ENCODE results near the gene TGM2.

TGM2 gene

GRCh38 chr20:38129248-38129865 lies 35.7 kb downstream of the TGM2 start:
- no peak for DNase-seq

DNA sequence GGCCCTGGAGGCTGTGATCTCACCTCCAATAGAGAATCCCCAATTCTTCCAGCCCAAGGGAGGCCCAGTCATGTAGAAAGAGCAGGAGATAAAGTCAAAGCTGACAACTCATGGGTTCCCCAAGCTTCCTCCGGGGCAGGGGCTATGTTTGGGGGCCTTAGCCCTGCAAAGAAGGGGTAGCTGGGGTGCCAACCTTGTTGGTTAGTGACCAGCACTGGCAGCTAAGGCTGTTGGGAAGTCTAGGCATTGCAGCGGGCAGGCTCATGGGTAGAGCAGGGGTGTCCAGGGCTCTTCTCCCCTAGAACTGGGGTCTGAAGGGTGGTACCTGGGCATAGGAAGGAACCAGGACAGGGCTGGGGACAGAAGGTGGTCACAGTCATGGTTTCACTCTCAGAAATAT lies 36.4 kb downstream of the TGM2 start:
- no peak for DNase-seq

- no peak for DNase-seq
Measured at GRCh38 chr20:38127920-38128528, 37.0 kb downstream of the TGM2 start.

GRCh38 chr20:38126932-38127621 lies 38.0 kb downstream of the TGM2 start:
- DNase-seq = no peak

DNA sequence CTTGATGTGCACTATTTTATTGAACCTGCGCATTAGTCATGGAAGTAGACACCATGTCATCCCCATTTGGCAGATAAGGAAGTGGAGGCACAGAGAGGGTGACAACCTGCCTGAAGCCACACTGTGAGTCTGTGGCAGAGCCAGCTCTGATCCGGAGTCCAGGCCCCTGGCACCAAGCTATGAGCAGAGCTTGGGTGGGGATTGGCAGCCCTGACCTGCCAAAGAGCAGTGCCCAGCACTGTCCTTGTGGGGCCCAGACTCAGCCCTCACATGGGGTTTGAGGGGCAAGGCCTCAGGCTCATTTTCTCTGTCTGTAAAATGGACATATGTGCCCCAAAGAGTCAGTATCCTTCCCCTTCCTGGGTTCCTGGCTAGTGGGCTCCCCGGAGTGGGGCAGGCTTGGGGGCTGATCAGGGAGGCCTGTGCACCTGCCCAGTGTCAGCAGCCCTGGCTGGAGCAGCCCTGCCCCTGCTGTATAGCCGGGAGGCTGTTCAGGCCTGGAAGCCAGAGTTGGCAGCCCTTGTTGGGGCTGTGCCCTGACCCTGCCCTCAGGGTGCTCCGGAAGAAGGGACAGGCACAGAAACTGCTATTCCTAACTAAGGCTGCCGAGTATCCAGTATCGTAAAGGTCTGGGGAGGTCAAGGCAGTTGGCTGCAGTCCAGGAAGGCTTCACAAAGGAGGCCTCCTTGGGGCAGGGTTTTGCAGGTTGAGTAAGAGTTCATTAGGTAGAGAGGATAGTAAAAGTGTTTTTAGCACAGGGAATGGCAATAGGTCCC lies 38.7 kb downstream of the TGM2 start:
- DNase-seq = no peak

DNA sequence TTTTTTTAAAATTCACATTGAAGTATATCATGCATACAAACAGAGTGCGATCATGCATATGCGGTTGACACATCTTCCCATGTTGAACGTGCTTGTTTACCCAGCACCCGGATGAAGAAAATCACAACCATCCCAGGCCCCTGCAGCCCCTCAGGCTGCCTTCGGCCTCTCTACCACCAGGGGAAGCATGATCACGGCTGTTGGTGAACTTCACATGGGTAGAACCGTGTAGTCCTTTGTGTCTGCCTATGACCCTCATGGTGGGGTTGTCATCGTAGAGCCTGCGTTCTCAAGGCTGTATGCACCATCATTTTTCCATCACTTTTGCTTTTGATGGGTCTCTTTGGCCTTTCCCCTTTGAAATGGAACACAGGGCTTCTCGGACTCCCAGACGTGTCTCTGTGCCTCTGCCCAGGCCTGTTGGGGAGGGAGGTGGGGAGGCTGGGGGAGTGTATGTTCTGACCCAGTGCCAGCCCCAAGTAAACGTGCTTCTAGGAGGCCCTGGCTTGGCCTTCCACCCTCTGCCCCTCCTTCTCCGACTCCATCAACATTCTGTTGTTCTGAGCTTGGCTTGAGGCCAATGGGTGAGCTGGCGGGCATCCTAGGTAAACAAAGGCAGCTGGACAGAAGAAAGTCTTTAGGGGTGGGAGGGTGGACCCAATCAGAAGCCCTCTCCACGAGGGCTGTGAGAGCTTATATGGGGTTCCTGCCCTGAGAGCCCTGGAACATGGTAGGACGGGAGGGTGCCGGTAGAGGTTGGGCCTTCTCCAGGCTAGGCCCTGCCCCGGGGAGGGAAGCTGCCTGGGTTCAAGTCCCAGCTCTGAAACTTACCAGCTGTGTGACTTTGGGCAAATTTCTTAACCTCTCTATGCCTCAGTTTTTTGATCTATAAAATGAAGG lies 39.7 kb downstream of the TGM2 start:
- no peak for DNase-seq

GRCh38 chr20:38123021-38123587 lies 42.0 kb downstream of the TGM2 start:
- DNase-seq = no peak

GRCh38 chr20:38121741-38122140 lies 43.3 kb downstream of the TGM2 start:
- DNase-seq = no peak

DNA sequence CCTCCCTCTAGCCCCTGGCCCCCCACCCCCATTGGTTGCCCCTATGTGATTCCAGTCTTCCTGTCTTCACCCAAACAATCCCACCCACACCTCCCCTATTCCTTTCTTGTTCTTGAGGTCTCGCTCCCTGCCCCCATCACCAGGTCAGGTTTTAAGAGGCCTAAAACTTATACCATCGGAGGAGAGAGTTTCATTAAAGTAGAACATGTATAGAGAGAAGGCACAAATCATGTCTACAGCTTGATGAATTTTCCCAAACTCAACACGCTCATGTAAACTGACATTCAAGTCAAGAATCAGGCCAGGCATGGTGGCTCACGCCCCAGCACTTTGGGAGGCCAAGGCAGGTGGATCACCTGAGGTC lies 44.5 kb downstream of the TGM2 start:
- DNase-seq = no peak

GRCh38 chr20:38119446-38119845 lies 45.6 kb downstream of the TGM2 start:
- DNase-seq = no peak

GRCh38 chr20:38117635-38118034 lies 47.4 kb downstream of the TGM2 start:
- no peak for DNase-seq

GRCh38 chr20:38117205-38117604 lies 47.9 kb downstream of the TGM2 start:
- no peak for DNase-seq

- DNase-seq = no peak
Measured at GRCh38 chr20:38116409-38117165, 48.5 kb downstream of the TGM2 start.

- DNase-seq = no peak
Measured at GRCh38 chr20:38115896-38116295, 49.2 kb downstream of the TGM2 start.

DNA sequence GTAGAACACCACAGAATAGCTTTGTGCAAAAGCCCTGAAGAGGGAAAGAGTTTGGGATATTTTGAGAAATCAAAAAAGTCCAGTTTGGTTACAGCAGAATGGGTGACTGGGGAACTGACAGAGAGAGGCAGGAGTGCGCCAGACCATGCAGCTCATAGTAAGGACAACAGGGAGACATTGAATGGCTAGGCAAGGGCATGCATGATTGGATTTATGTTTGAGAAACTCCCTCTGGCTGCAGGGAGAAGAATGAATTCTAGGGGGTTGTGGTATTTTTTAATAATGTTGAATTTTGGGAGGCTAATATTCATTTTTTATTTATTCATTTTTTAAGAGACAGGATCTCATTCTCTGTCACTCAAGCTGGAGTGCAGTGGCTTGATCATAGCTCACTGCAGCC lies 49.9 kb downstream of the TGM2 start:
- no peak for DNase-seq

DNA sequence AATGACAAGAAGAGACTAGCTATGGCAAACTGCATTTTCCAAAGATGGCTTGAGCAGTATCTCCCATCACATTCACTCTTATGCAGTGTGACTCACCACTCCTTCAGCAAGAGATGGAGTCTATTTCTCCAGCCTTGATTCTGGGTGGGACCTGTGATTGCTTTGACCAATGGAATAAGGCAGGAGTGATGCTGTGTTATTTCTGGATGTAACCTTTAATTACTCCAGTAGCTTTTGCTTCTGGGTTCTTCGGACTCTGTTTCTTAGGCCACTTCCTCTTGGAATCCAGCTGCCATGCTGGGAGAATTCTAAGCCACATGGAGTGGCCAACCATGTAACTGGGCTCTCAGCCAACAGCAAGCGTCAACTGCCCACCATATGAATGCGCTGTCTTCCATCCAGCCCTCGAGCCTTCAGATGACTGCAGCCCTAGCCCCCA lies 50.7 kb downstream of the TGM2 start:
- no peak for DNase-seq

GRCh38 chr20:38113401-38114325 lies 51.4 kb downstream of the TGM2 start:
- DNase-seq = no peak

DNA sequence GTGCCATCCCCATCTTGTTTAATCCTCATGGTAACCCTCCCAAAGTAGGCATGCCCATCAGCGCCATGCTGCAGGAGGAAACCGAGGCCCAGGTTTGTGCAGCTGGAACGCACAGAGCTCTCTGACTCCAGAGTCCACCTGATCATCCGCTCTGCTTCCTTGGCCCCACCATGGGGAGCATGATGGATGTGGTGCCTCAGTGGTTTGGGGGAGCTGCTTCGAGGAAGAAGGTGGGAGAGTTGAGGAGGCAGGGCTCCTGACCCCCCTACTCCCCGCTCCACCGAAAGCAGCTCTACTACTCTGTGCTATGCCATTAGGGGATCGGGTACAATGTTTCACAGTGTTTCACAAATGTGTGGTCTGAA lies 52.2 kb downstream of the TGM2 start:
- no peak for DNase-seq

GRCh38 chr20:38112261-38112929 lies 52.7 kb downstream of the TGM2 start:
- DNase-seq = no peak

Data from activated CD4-positive, CD25-positive, alpha-beta regulatory T cell (primary cell).